ENCODE data around the gene CBFA2T3. TPM values are rescaled to one million over a fixed set of nuclear protein-coding genes. Genes with fewer than 3 reads are reported as not detected.
"Not testable (repeated sequence)": the region's sequence is repeated elsewhere in the genome, so short reads cannot be mapped to it uniquely, and the experiment has no call there.

The CBFA2T3 gene
- polyA plus RNA-seq, 1 experiment: not detected

GRCh38 chr16:89011909-89012621 is 35.1 kb upstream of the CBFA2T3 start:
- TF ChIP-seq, protein P1, sequence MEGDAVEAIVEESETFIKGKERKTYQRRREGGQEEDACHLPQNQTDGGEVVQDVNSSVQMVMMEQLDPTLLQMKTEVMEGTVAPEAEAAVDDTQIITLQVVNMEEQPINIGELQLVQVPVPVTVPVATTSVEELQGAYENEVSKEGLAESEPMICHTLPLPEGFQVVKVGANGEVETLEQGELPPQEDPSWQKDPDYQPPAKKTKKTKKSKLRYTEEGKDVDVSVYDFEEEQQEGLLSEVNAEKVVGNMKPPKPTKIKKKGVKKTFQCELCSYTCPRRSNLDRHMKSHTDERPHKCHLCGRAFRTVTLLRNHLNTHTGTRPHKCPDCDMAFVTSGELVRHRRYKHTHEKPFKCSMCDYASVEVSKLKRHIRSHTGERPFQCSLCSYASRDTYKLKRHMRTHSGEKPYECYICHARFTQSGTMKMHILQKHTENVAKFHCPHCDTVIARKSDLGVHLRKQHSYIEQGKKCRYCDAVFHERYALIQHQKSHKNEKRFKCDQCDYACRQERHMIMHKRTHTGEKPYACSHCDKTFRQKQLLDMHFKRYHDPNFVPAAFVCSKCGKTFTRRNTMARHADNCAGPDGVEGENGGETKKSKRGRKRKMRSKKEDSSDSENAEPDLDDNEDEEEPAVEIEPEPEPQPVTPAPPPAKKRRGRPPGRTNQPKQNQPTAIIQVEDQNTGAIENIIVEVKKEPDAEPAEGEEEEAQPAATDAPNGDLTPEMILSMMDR (IDR thresholded peaks at IDR 0.05; ENCODE audit: low read depth, low read length): no peak
- Histone ChIP-seq H3K4me3 (ENCODE audit: low read depth, low read length) (no peak overlapping the region), H3K9me3 (ENCODE audit: control insufficient read depth, insufficient read depth, low read length) (peaks cover 44% of the 10 kb centered on the region), H3K27me3 (ENCODE audit: control insufficient read depth, insufficient read depth, low read length) (no peaks in the 10 kb centered on the region), H3K27ac (ENCODE audit: low read depth, low read length) (no peak overlapping the region)
- DNase-seq (ENCODE audit: low read depth, low spot score): no peak
- POLR2A ChIA-PET: no interaction called here
- CTCF ChIA-PET: no interaction called here

DNA sequence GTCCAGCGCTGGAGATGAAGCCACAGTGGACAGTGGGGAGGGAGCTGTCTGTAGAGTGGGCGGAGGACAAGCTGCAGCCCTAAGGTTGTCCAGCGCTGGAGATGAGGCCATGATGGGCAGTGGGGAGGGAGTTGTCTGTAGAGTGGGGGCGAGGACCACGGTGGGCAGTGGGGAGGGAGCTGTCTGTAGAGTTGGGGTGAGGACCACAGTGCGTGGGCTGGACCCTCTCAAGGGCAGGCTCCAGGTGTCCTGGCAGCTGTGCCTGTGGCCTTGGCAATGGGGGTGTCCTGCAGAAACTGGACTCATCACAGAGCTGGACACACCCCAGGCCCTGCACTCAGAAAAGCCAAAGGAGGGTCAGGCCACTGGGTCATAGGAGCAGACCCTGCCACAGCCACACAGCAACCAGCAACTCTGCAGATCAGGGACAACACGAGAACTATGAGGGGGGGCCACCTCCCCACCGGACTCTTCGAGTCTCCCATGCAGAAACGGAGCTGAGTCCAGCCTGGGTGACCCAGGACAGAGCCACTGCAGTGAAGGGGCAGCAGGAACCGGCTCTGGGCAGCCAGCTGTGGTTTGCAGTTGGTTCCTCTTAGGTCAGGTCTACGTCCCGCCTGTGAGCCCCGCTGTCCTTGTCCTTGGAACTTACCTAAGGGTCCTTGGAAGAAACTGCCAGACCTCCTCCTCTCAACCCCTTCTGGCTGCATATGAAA is 33.4 kb upstream of the CBFA2T3 start:
- Histone ChIP-seq H3K27ac (ENCODE audit: low read depth, low read length) (no peak overlapping the region), H3K4me3 (ENCODE audit: low read depth, low read length) (no peak overlapping the region), H3K9me3 (ENCODE audit: control insufficient read depth, insufficient read depth, low read length) (peaks cover 36% of the 10 kb centered on the region), H3K27me3 (ENCODE audit: control insufficient read depth, insufficient read depth, low read length) (no peaks in the 10 kb centered on the region)
- no peak for DNase-seq (ENCODE audit: low read depth, low spot score)
- POLR2A ChIA-PET: no interaction called here
- CTCF ChIA-PET: no interaction called here
- TF ChIP-seq, protein P1 (IDR thresholded peaks at IDR 0.05; ENCODE audit: low read depth, low read length): no peak

DNA sequence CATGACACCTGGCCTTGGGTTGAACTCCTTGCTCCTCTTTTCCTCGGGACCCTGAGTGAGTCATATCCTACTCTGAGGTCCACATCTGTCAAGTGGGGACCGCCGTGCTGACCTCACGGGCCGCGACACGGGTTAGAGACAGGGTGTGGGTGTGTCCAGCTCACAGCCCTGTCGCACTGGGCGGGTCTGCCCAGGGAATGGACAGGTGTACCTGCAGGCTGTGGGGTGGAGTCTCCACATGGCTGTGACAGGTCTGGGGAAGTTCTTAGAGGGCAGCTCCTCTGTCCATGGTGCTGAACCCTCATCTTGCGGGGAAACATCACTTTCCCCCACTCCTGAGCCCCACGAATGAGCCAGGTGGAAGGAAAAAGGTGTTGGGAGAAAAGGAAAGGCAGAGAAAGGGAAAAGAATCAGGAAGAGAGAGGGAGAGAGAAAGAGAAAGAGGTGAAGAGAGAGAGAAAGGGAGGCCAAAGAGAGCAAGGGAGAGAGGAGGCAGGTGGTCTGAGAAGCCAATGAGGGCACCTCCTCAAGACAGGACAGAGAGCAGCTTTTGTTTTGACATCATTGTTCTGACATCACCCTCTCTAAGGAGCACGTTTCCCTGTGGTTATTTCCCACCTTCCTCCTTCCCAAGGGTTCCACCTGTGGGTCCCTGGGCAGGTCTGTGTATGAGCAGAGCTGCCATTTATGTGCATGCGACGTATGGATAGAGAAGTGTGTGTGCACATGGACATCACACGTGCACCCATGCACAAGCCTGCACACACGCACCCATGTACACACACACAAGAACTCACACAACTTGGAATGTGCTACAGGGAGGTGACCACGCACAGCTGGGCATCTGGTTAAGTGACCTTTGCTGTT is 32.6 kb upstream of the CBFA2T3 start:
- DNase-seq (ENCODE audit: low read depth, low spot score): no peak

GRCh38 chr16:89008796-89009195 is 31.8 kb upstream of the CBFA2T3 start:
- peaks cover 25% of the 10 kb centered on the region; the same call in 1 of the 2 replicates for H3K9me3 ChIP-seq (ENCODE audit: control insufficient read depth, insufficient read depth, low read length)
- H3K4me3 ChIP-seq (ENCODE audit: low read depth, low read length); CTCF ChIA-PET; H3K27me3 ChIP-seq (ENCODE audit: control insufficient read depth, insufficient read depth, low read length); DNase-seq (ENCODE audit: low read depth, low spot score); POLR2A ChIA-PET; H3K27ac ChIP-seq (ENCODE audit: low read depth, low read length): not testable (repeated sequence)

More for the DNA sequence above, 32.6 kb upstream of the CBFA2T3 start:
- Histone ChIP-seq H3K27me3 (ENCODE audit: control insufficient read depth, insufficient read depth, low read length) (peaks cover 2% of the 10 kb centered on the region), H3K27ac (ENCODE audit: low read depth, low read length) (no peak overlapping the region), H3K9me3 (ENCODE audit: control insufficient read depth, insufficient read depth, low read length) (peaks cover 28% of the 10 kb centered on the region; the same call in 1 of the 2 replicates), H3K4me3 (ENCODE audit: low read depth, low read length) (no peak overlapping the region)
- TF ChIP-seq, protein P1 (IDR thresholded peaks at IDR 0.05; ENCODE audit: low read depth, low read length): no peak
- ChIA-PET POLR2A (no interaction called here), CTCF (no interaction called here)

- TF ChIP-seq, protein P1 (IDR thresholded peaks at IDR 0.05; ENCODE audit: low read depth, low read length): no peak
- DNase-seq (ENCODE audit: low read depth, low spot score): no peak
- no peak overlapping the region for H3K27ac ChIP-seq (ENCODE audit: low read depth, low read length)
- peaks cover 20% of the 10 kb centered on the region; the same call in 1 of the 2 replicates for H3K9me3 ChIP-seq (ENCODE audit: control insufficient read depth, insufficient read depth, low read length)
- CTCF ChIA-PET: no interaction called here
- no peak overlapping the region for H3K4me3 ChIP-seq (ENCODE audit: low read depth, low read length)
- peaks cover 15% of the 10 kb centered on the region for H3K27me3 ChIP-seq (ENCODE audit: control insufficient read depth, insufficient read depth, low read length)
- POLR2A ChIA-PET: no interaction called here
Measured at GRCh38 chr16:89007371-89008249, 30.6 kb upstream of the CBFA2T3 start.

All from AG04450 (cell line).